ENCODE measurements around the gene PSD2.

Gene PSD2

DNA sequence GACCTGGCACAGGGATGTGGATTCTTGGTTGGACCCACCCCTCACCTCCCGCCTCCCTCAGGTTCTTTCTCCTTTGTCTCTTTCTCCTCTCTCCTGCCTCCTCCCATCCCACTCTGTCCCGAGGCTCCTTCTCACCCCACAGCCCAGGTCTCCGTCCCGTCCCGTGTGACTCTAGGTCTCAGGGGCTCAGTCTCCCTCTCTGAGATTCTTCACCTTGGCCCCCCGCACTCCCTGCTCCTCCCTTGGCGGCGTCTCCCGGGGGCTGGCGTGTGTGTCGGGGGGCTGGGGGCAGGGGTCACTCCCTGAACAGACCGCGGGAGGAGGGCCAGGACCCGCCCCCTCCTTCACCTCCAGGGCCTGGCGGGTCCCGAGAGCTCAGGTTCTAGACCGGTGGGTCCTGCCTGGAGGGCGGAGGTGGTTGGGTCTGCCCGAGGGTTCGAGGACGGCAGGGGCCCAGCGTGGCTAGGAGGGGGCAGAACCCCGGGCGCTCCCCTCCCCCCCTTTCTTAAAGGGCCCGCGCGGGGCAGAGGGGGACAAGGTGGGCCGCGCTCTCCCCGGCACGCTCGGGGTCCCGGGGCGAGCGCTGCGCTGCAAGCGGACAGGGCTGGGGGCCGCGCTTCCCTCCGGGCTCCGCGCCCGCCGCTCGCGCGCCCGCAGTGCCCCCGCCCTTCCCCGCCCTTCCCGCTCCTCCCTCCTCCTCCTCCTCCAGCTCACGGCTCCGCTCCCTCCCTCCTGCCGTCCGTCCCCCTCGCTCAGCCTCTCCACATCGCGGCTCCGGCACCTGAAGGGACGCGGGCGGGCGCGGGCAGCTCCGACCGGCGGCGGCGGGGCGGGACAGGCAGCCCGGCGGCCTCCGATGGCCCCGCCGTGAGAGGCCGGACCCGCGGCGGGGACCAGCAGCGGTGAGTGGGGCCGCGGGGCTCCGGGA is at the start of gene PSD2:
Gene PSD2, plus strand, starts transcription at position 735 of the 928 bp plus-strand sequence. CDS start 13,633 bp downstream, outside the sequence.
- peak; percentile 4 for DNase-seq

GRCh38 chr5:139746691-139747582 is 48.7 kb upstream of the PSD2 start:
- no peak for DNase-seq

- no peak for DNase-seq
Measured at GRCh38 chr5:139747583-139748504, 47.8 kb upstream of the PSD2 start.

GRCh38 chr5:139748505-139748826 is 47.1 kb upstream of the PSD2 start:
- no peak for DNase-seq

DNA sequence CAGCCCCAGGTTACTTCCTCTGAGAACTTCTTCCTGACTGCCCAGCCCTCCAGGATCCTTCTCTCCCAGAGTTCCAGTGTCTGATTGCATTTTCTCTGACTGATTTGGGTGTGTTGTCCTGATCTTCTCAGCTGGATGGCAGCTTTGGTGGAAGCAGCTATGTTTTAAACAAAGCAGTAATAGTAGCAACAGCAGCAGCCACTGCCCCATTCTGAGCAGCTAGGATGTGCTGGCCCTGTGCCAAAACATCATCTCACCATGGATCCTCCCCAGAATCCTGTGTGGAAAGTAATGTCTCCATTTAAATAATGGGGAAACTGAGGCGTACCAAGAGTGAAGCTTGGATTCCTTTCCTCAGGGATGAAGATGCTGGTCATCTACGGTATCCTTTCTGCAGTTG is 46.4 kb upstream of the PSD2 start:
- no peak for DNase-seq

DNA sequence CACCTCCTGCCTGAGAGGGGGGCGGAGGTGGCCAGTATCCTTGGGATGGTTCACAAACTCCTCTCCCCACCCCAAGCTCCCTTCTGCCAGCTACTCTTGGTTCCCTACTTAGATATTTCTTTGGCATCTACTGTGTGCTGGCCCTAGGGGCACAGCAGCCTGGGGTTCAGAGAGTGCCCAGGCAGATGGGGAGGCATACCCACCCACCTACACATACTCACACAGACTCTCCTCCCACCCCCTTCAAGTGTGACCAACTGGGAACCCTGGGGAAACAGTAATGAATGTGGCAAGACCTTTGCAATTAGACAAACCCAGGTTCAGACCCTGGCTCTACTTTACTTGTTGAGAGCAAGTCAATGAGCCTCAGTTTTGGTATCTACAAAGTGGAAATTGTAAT is 44.4 kb upstream of the PSD2 start:
- no peak for DNase-seq

- DNase-seq, result peak; percentile 20
Measured at GRCh38 chr5:139752506-139753473, 42.8 kb upstream of the PSD2 start.

- peak; percentile 38 for DNase-seq
Measured at GRCh38 chr5:139755892-139756671, 39.5 kb upstream of the PSD2 start.

GRCh38 chr5:139756971-139757370 is 38.6 kb upstream of the PSD2 start:
- DNase-seq, result no peak

DNA sequence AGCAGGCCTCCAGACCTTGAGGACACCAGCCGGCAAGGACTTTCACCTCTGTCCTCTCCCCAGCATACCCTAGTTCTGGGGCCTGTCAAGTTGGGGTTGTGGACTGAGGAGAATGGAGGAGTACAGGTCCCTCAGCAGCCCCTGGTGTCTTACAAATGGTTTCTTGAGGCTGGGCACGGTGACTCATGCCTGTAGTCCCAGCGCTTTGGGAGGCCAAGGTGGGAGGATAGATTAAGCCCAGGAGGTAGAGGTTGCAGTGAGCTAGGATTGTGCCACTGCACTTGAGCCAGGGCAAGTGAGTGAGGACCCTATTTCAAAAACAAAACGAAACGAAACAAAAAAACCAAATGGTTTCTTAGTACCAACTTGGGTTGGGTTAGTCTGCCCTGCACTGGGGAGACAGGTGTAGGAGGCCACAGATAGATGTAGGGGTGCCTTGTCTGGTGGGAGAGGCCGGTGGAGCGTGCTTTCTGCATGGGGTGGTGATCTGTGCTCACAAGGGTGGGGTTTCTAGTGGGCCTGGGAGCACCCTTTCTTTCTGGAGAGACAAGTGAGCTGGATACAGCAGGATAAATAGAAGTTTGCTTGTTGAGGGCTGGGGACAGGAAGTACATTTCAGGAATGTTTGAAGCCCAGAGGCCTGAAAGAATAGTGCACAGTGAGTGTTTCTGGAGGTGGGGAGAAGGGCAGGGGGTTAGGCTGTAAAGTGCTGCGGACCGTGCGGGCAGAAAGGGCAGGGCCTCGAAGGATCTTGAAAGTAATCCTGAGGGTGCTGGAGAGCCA is 37.7 kb upstream of the PSD2 start:
- no peak for DNase-seq

DNA sequence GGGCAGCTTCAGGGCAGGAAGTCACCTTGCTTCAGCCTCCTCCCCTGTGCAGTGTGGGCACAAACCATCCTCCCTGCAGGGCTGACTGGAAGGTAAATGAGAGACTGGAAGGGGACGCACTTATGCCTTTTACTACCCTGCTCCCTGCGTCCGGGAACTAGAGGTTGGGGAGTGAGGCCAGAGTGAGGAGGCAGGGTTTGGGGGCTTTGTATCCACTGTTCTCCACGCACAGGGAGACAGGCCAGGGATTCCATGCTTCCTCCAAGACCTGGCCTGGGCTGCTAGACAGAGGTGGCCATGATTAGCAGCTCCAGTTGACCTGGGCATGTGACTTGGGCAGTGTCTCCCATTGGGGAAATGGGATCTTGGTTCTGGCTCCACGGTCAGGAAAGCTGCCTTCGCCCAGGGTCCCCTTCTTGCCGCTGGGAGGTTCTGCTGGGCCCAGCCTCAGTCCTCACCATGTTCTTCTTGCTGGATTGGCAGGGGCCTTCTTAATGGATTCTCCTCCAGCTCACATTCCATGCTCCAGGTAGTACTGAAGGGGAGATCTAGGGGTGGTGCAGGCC is 37.0 kb upstream of the PSD2 start:
- DNase-seq, result no peak

DNA sequence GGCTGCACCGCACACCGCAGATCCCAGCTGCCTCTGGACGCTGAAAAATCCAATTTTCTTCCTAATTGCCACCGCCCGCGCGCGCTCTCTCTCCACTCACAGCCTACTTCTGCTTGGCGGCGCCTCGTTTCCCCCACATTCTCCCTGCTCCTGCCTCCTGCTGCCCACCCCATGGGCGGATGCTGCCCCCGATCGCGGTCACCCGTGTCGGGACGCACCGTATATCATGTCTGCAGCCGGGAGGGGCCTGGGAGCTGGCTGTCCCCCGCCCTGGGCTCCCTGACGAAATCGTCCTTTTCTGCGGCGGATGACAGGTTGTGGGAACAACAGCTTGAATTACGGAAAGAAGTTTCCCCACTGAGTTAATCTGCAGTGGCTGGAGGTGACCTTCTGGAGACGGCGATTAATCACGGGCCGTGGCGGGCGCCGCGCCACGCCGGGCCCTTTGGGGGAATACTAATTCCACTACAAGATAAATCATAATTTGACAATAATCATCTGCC is 36.3 kb upstream of the PSD2 start:
- DNase-seq, result no peak

- DNase-seq, result no peak
Measured at GRCh38 chr5:139760066-139761056, 35.2 kb upstream of the PSD2 start.

GRCh38 chr5:139761057-139761450 is 34.6 kb upstream of the PSD2 start:
- no peak for DNase-seq

DNA sequence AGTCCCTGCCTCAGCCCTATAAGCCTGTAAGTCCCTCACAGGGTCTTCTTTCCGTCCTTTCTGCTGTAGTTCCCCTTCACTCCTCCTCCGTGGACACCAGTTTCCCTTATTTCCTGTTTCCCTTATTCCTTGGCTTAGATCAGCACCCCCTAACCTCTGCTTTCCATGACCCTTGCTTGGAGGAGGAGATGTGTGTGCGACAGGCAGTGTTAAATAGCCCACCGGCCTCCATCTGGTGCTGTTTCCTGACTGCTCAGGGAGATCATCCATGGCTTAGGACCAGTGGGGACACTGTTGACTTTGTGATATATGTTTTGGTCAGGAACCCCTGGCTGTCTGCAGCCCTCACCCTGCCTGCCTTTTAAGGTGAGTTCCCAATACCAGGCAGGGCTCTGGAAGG is 34.1 kb upstream of the PSD2 start:
- no peak for DNase-seq

DNA sequence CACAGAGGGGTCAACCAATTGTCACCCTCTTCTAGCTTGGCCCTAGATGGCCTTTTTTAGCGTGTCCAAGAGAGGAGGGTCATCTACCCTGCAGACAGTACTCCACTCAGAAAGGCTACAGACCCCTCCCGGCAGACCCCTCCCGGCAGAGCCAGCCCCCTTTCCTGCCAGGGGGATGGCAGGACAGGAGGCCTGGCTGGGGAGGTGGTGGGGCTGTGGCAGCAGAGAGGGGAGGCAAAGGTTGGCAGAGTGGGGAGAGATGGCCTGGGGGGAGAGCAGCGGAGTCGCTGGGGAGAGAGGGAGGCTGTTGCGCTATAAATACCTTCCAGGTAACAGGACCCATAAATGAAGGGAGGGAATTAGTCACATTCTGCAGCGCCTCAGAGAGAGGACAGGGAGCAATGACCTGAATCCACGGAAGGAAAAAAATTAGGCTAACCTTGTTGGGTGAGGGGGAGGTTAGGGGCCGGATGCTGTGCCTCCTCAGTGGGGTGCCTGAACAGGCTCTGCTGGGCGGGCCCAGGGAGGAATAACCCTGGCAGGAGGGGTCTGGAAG is 32.9 kb upstream of the PSD2 start:
- DNase-seq, result no peak

- DNase-seq, result no peak
Measured at GRCh38 chr5:139763280-139763929, 32.2 kb upstream of the PSD2 start.

All from NCI-H1105 treated with DMSO at 0.1 percent for 48 hours (cell line).